Mucosa of rectum (tissue), 2 donors: ENCODE data around the gene PDXK.
A peak's percentile ranks its signal among the peaks of the same experiment; 100 is the strongest.
"Not testable (repeated sequence)": the region's sequence is repeated elsewhere in the genome, so short reads cannot be mapped to it uniquely, and the experiment has no call there.

ENCODE experiments used
- H3K27ac ChIP-seq, 2 donors: one replicate each; pipeline ENCODE4 v1.7.0; 2013; ENCODE audit warnings: inconsistent platforms in 2 of 2, low read depth in 2 of 2, low read length in 2 of 2
- H3K27me3 ChIP-seq, 2 donors: one replicate each; pipeline ENCODE4 v1.7.0; 2013; ENCODE audit warnings: low read length in 2 of 2; ENCODE audit not compliant: control insufficient read depth in 2 of 2, insufficient read depth in 2 of 2
- H3K36me3 ChIP-seq, 2 donors: one replicate each; pipeline ENCODE4 v1.7.0; 2013; ENCODE audit warnings: low read length in 2 of 2; ENCODE audit not compliant: control insufficient read depth in 2 of 2, insufficient read depth in 2 of 2
- H3K4me1 ChIP-seq, 2 donors: one replicate each; pipeline ENCODE4 v1.7.0; 2013; ENCODE audit warnings: low read length in 2 of 2, mild to moderate bottlenecking in 1 of 2; ENCODE audit not compliant: control insufficient read depth in 2 of 2, insufficient read depth in 2 of 2
- H3K4me3 ChIP-seq, 2 donors: one replicate each; pipeline ENCODE4 v1.7.0; 2013; ENCODE audit warnings: low read length in 2 of 2
- H3K9ac ChIP-seq, 2 donors: one replicate each; pipeline ENCODE4 v1.7.0; 2013; ENCODE audit warnings: low read length in 2 of 2, low read depth in 1 of 2, mild to moderate bottlenecking in 1 of 2
- H3K9me3 ChIP-seq, 2 donors: one replicate each; pipeline ENCODE4 v1.7.0; 2013; ENCODE audit warnings: low read length in 2 of 2; ENCODE audit not compliant: control insufficient read depth in 2 of 2
- donor health status: healthy.
- donor health status: Normal muscosa, but diverticular disease.

PDXK gene

DNA sequence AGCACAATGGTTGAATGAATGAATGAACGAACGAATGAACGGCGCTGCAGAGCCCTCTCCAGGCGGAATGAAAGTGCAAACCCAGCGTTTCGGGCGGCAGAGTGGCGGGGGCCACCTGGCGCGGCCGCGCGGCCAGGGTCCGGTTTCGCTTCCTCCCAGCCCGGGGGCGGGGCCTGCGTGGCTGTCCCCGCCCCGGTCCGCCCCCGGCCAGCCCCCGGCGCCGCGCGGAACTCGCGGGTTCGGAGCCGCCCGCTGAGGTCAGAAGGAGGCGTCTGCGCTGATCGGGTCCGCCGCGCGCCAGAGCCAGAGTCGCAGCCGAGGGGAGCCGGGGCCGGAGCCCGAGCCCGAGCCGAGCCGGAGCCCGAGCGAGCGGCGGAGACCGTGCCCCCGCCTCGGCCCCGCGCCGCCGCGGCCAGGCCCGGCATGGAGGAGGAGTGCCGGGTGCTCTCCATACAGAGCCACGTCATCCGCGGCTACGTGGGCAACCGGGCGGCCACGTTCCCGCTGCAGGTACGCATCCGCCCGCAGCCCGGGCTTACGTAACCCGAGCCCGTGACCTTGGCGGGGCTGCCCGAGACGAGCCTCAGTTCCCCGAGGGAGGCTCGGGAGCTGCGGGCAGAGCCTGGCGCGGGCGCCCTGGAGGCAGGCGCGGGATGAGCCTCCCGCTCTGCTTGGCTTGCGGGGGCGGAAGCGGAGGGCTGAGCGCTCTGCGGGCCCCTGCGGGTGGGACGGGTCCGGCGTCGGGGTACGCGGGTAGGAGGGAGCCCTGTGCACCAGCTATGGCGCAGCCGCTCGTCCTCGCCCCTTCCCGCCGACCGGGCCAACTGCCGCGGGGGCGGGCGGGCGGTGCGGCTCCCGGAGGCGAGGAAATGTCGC, at the start of gene PDXK:
Gene PDXK, plus strand, starts transcription at position 258 of the 876 bp plus-strand sequence. Its CDS starts 166 bp downstream, at position 424.
- Histone ChIP-seq H3K27ac (peak within 1 kb of the TSS; percentile 89 to 92), H3K9me3 (no peaks in the 10 kb centered on the region), H3K27me3 (no peaks in the 10 kb centered on the region), H3K4me3 (peak within 1 kb of the TSS; percentile 85 to 93), H3K4me1 (peaks cover 23 to 30% of the 10 kb centered on the region in 2 donors), H3K9ac (peak within 1 kb of the TSS; percentile 92 to 97), H3K36me3 (peaks cover 7 to 8% of the 10 kb centered on the region in 2 donors)

DNA sequence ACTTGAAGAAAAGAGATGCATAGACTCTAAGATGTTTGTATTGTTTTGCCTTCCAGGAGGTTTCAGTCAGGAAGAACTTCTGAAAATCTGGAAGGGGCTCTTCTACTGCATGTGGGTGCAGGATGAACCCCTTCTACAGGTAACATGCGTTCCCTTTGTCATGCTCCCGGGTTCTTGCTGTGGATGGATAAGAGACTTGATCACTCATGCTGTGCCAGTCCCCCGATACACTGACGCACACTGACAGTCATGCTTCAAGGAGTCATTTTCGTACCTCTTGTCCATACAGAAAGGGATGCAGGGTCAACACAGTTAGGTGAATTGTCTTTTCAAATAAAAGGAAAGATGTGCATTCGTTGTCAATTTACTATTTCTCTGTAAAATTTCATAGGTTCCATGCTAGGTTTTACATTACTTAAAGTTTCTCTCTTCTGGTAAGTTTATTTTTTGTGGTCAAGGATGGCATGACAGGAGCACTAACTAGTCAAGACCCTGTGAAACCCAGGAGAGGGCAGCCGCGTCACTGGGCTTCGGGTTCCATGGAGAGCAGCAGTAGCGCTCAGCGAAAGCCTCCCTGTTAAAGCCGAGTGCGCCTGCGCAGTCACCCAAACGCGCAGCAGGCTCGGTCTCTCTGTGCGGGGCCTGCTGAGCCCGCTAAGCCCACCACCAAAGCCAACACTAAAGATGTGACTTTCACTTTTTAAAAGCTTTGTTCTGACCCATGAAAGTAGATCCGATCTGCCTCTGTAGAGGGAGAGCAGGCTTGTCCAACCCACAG, 48.9 kb upstream of the PDXK start:
- Histone ChIP-seq H3K27ac (no peak overlapping the region), H3K9me3 (no peaks in the 10 kb centered on the region), H3K36me3 (peaks cover 12 to 22% of the 10 kb centered on the region in 2 donors), H3K9ac (no peak overlapping the region), H3K27me3 (no peaks in the 10 kb centered on the region), H3K4me3 (no peak overlapping the region), H3K4me1 (peaks cover 0 to 3% of the 10 kb centered on the region in 2 donors)

DNA sequence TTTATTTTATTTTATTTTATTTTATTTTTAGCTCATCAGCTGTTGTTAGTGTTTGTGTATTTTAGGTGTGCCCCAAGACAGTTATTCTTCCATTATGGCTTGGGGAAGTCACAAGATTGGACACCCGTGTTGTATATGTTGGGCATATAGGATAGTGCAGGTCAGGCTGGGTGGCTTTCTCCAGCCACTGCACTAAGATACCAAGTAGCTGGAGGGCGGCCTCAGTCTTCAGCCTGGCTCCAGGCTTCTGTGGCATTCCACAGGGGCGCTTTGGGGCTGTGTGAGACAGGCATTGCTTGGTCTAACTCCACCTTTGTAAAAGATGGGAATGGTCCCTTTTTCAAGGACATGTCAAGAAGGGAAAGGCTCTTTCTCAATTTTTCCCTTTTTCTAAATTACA, 43.1 kb upstream of the PDXK start:
- H3K27ac ChIP-seq: no peak overlapping the region
- H3K9ac ChIP-seq: no peak overlapping the region
- H3K9me3 ChIP-seq: no peaks in the 10 kb centered on the region
- no peaks in the 10 kb centered on the region for H3K4me1 ChIP-seq
- no peak overlapping the region for H3K4me3 ChIP-seq
- peaks cover 27 to 31% of the 10 kb centered on the region in 2 donors for H3K36me3 ChIP-seq
- H3K27me3 ChIP-seq: no peaks in the 10 kb centered on the region

DNA sequence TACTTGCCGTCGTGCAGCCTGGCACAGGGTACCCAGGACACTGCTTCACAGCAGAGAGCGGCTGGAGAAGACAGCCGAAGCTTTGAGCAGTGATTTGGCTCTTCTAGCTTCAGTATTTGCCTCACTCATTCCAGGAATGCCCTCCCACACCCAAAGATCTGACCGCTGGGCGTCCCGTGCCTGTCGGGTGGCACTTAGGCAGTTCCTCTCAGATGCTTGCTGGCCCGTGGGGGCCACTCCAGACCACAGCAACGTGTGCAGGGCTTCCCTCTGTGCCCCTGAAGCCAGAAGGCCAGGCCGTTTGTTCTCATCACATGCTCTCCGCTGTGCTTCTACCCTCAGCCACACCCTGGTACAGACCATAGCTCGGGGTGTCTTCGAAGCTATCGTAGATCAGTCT, 42.5 kb upstream of the PDXK start:
- H3K36me3 ChIP-seq: peaks cover 27% of the 10 kb centered on the region in 2 donors
- H3K4me3 ChIP-seq: no peak overlapping the region

DNA sequence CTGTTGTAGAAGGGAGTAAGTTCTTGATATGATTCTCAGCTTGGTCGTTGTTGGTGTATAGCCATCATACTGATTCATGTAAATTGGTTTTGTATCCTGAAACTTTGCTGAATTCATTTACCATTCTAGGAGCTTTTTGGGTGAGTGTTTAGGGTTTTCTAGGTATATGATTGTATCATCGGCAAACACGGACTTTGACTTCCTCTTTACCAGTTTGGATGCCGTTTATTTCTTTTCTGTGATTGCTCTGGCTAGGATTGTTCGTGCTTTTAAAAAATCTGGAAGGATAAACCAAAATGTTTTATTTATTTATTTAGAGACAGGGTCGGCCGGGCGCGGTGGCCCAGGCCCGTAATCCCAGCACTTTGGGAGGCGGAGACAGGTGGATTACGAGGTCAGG, 39.0 kb upstream of the PDXK start:
- Histone ChIP-seq H3K27me3 (no peaks in the 10 kb centered on the region), H3K9ac (no peak overlapping the region), H3K9me3 (no peaks in the 10 kb centered on the region), H3K27ac (no peak overlapping the region), H3K4me3 (no peak overlapping the region), H3K4me1 (no peaks in the 10 kb centered on the region), H3K36me3 (peaks cover 30 to 37% of the 10 kb centered on the region in 2 donors)

More for the DNA sequence above, 42.5 kb upstream of the PDXK start:
- Histone ChIP-seq H3K27ac (no peak overlapping the region), H3K9ac (no peak overlapping the region), H3K27me3 (no peaks in the 10 kb centered on the region), H3K4me1 (no peaks in the 10 kb centered on the region), H3K9me3 (no peaks in the 10 kb centered on the region)

DNA sequence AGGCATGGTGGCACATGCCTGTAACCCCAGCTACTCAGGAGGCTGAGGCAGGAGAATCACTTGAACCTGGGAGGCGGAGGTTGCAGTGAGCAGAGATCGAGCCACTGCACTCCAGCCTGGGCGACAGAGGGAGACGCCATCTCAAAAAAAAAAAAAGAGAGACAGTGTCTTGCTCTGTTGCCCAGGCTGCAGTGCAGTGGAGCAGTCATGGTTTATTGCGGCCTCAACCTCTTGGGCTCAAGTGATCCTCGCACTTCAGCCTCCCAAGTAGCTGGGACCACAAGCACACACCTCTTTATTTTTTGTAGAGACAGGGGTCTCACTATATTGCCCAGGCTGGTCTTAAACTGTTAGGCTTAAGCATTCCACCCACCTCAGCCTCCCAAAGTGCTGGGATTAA, 38.5 kb upstream of the PDXK start:
- H3K4me1 ChIP-seq, H3K4me3 ChIP-seq, H3K27ac ChIP-seq, H3K9me3 ChIP-seq, H3K9ac ChIP-seq, H3K27me3 ChIP-seq: not testable (repeated sequence)
- peaks cover 28 to 38% of the 10 kb centered on the region in 2 donors for H3K36me3 ChIP-seq

DNA sequence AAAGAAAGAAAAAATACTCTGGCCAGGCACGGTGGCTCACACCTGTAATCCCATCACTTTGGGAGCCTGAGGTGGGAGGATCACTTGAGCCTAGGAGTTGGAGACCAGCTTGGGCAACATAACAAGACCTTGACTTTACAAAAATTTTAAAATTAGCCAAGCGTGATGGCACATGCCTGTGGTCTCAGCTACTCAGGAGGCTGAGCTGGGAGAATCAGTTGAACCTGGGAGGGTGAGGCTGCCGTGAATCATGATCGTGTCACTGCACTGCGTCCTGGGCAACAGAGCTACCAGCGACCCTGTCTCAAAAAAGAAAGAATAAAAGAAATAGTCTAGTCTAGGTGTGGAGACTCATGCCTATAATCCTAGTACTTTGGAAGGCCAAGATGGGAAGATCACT, 37.3 kb upstream of the PDXK start:
- peaks cover 27 to 39% of the 10 kb centered on the region in 2 donors for H3K36me3 ChIP-seq
- no peaks in the 10 kb centered on the region for H3K27me3 ChIP-seq
- H3K4me1 ChIP-seq: no peaks in the 10 kb centered on the region
- H3K9me3 ChIP-seq: no peaks in the 10 kb centered on the region
- H3K9ac ChIP-seq: no peak overlapping the region
- H3K27ac ChIP-seq: no peak overlapping the region
- H3K4me3 ChIP-seq: no peak overlapping the region

DNA sequence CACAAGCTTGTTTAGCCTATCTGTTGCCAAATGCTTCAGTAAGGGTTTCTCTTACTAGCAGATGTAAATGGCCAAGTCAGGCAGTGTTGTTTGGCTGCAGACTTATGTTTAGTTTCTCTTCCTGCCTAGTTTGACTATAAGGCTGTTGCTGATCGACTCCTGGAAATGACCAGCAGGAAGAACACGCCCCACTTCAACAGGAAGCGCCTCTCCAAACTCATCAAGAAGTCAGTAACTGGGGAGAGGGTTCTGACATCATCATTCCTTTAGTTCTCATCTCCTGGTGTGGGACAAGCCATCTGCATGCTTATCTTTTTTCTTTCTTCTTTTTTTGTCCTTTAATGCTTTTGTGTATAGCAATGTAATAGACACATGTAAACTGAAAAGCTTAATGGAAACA, 34.5 kb upstream of the PDXK start:
- Histone ChIP-seq H3K9me3 (no peaks in the 10 kb centered on the region), H3K36me3 (peaks cover 31 to 59% of the 10 kb centered on the region in 2 donors), H3K4me1 (no peaks in the 10 kb centered on the region), H3K9ac (no peak overlapping the region), H3K27ac (no peak overlapping the region), H3K27me3 (no peaks in the 10 kb centered on the region), H3K4me3 (no peak overlapping the region)

DNA sequence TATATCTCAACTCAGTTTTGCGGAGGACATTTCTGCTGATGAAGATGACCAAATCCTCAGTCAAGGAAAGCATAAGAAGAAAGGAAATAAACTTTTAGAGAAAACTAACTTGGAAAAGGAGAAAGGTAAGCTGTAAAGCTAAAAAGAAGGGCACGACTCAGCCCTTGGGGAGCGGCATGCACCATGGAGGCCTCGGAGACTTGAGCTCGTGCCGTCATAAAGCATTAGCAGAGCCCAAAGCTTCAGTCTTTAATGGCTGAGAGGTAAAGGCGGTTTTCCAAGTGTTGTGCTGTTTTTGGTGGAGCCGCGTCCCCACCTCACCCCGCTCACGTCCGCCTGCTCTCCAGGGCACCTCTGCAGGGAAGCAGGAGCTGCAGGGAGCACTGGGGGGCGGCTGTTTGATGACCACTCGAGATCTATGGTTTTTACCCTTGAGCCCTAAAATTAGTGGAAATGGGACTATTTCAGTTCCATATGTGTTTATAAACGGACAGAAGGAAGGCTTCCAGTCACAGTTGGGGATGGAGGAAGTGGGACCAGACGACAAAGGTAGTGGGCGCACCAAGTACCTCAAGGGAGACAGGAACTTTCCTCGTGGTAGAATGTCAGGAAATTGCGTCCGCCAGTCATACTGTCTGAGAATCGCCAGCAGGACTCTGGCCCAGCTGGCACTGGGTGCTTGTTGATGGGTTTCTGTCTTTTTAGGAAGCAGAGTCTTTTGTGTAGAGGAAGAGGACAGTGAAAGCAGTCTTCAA, 31.9 kb upstream of the PDXK start:
- H3K4me1 ChIP-seq: no peaks in the 10 kb centered on the region
- peaks cover 49 to 70% of the 10 kb centered on the region in 2 donors for H3K36me3 ChIP-seq
- no peaks in the 10 kb centered on the region for H3K27me3 ChIP-seq
- H3K4me3 ChIP-seq: no peak overlapping the region
- H3K9me3 ChIP-seq: no peaks in the 10 kb centered on the region
- H3K27ac ChIP-seq: no peak overlapping the region
- H3K9ac ChIP-seq: no peak overlapping the region
